Activated CD8-positive, alpha-beta memory T cell treated with anti-CD3 and anti-CD28 coated beads, Interleukin-2, amount 50 U/mL, for 1 hour (primary cell): Measurements from ENCODE around the gene CFH.
"Not testable (repeated sequence)": the region's sequence is repeated elsewhere in the genome, so short reads cannot be mapped to it uniquely, and the experiment has no call there.

Source experiments
- DNase-seq: peaks from one replicate; pipeline ENCODE4 v3.0.0-alpha.2; 2020; ENCODE audit errors: extremely low read depth

Gene CFH

GRCh38 chr1:196667131-196667530, 15.3 kb downstream of the CFH start:
- no peak for DNase-seq

GRCh38 chr1:196669051-196669450, 17.2 kb downstream of the CFH start:
- DNase-seq, result no peak

- no peak for DNase-seq
These were observed 17.9 kb downstream of the CFH start for GRCh38 chr1:196669693-196670092.

- DNase-seq, result no peak
These were observed 23.1 kb downstream of the CFH start for GRCh38 chr1:196674908-196675307.

GRCh38 chr1:196677781-196678509, 26.1 kb downstream of the CFH start:
- DNase-seq, result no peak

- no peak for DNase-seq
These were observed 26.7 kb downstream of the CFH start for GRCh38 chr1:196678510-196678884.

GRCh38 chr1:196680107-196680506, 28.3 kb downstream of the CFH start:
- DNase-seq, result no peak

- no peak for DNase-seq
These were observed 32.6 kb downstream of the CFH start for GRCh38 chr1:196684476-196684875.

GRCh38 chr1:196685506-196685905, 33.7 kb downstream of the CFH start:
- DNase-seq, result no peak

- no peak for DNase-seq
These were observed 37.2 kb downstream of the CFH start for GRCh38 chr1:196689001-196689400.

GRCh38 chr1:196690582-196690981, 38.7 kb downstream of the CFH start:
- DNase-seq, result no peak

GRCh38 chr1:196698993-196699392, 47.1 kb downstream of the CFH start:
- DNase-seq, result no peak

- no peak for DNase-seq
These were observed 49.3 kb downstream of the CFH start for GRCh38 chr1:196701144-196701543.

- DNase-seq, result not testable (repeated sequence)
These were observed 58.0 kb downstream of the CFH start for GRCh38 chr1:196709892-196710291.

GRCh38 chr1:196717868-196718267, 66.0 kb downstream of the CFH start:
- no peak for DNase-seq

GRCh38 chr1:196723325-196724185, 71.7 kb downstream of the CFH start:
- no peak for DNase-seq

- DNase-seq, result no peak
These were observed 80.7 kb downstream of the CFH start for GRCh38 chr1:196732526-196732925.

- no peak for DNase-seq
These were observed 81.5 kb downstream of the CFH start for GRCh38 chr1:196733091-196733970.

- DNase-seq, result no peak
These were observed 82.2 kb downstream of the CFH start for GRCh38 chr1:196734006-196734405.

GRCh38 chr1:196734460-196734859, 82.6 kb downstream of the CFH start:
- DNase-seq, result no peak

GRCh38 chr1:196738730-196739129, 86.9 kb downstream of the CFH start:
- no peak for DNase-seq

GRCh38 chr1:196743244-196743643, 91.4 kb downstream of the CFH start:
- DNase-seq, result not testable (repeated sequence)
